Astrocyte (in vitro differentiated cells and primary cell): ENCODE data around the gene RHBDL3.

Source experiments
- CTCF ChIP-seq: IDR thresholded peaks from 2 replicates; pipeline ENCODE4 v1.5.1; 2011; ENCODE audit warnings: low read depth, mild to moderate bottlenecking, inconsistent platforms, low read length, moderate library complexity; ENCODE audit not compliant: insufficient read depth
- EZH2 ChIP-seq: IDR thresholded peaks from 2 replicates; pipeline ENCODE4 v1.6.1; 2012; ENCODE audit warnings: mild to moderate bottlenecking, low read length, inconsistent platforms; ENCODE audit not compliant: insufficient read depth

- TF ChIP-seq CTCF (no peak), EZH2 (no peak)
Measured at GRCh38 chr17:32349854-32350665, 84.4 kb downstream of the RHBDL3 start, which contains the start of gene ZNF207.
